ENCODE data around the gene CYP2D6. TPM values are rescaled to one million over a fixed set of nuclear protein-coding genes. Genes with fewer than 3 reads are reported as not detected.
A peak's percentile ranks its signal among the peaks of the same experiment; 100 is the strongest.
"Not testable (repeated sequence)": the region's sequence is repeated elsewhere in the genome, so short reads cannot be mapped to it uniquely, and the experiment has no call there.

CYP2D6 gene
- 0.53 and 0.64 TPM in 2 replicates for total RNA-seq

- not testable (repeated sequence) for H3K4me3 ChIP-seq (ENCODE audit: low read depth, low read length); H3K36me3 ChIP-seq (ENCODE audit: control insufficient read depth, insufficient read depth, low read length); H3K27me3 ChIP-seq (ENCODE audit: control insufficient read depth, insufficient read depth, low read length); DNase-seq (ENCODE audit: low read depth)
- FAIRE-seq, result peak; percentile 100
Observed at GRCh38 chr22:42130639-42131431, at the start of gene CYP2D6. Gene CYP2D6 (minus strand): TSS chr22:42130810. CDS start chr22:42130791, 19 bp downstream.

GRCh38 chr22:42179616-42180015 is 49.0 kb upstream of the CYP2D6 start:
- Histone ChIP-seq H3K27me3 (ENCODE audit: control insufficient read depth, insufficient read depth, low read length) (no peaks in the 10 kb centered on the region), H3K4me3 (ENCODE audit: low read depth, low read length) (no peak overlapping the region), H3K36me3 (ENCODE audit: control insufficient read depth, insufficient read depth, low read length) (peaks cover 6% of the 10 kb centered on the region)
- no peak for TF ChIP-seq CTCF (IDR thresholded peaks at IDR 0.05; ENCODE audit: insufficient read depth, low read length, severe bottlenecking)
- FAIRE-seq (no peak), DNase-seq (ENCODE audit: low read depth) (no peak)

GRCh38 chr22:42178910-42179519 is 48.4 kb upstream of the CYP2D6 start:
- Histone ChIP-seq H3K36me3 (ENCODE audit: control insufficient read depth, insufficient read depth, low read length) (peaks cover 6% of the 10 kb centered on the region), H3K4me3 (ENCODE audit: low read depth, low read length) (no peak overlapping the region), H3K27me3 (ENCODE audit: control insufficient read depth, insufficient read depth, low read length) (no peaks in the 10 kb centered on the region)
- DNase-seq (ENCODE audit: low read depth) (no peak), FAIRE-seq (no peak)
- no peak for TF ChIP-seq CTCF (IDR thresholded peaks at IDR 0.05; ENCODE audit: insufficient read depth, low read length, severe bottlenecking)

GRCh38 chr22:42177891-42178336 is 47.3 kb upstream of the CYP2D6 start:
- DNase-seq (ENCODE audit: low read depth) (no peak), FAIRE-seq (no peak)
- H3K36me3 ChIP-seq (ENCODE audit: control insufficient read depth, insufficient read depth, low read length), result peaks cover 4% of the 10 kb centered on the region
- no peak overlapping the region for H3K4me3 ChIP-seq (ENCODE audit: low read depth, low read length)
- H3K27me3 ChIP-seq (ENCODE audit: control insufficient read depth, insufficient read depth, low read length), result no peaks in the 10 kb centered on the region
- no peak for TF ChIP-seq CTCF (IDR thresholded peaks at IDR 0.05; ENCODE audit: insufficient read depth, low read length, severe bottlenecking)

GRCh38 chr22:42176255-42176915 is 45.8 kb upstream of the CYP2D6 start:
- no peak for FAIRE-seq
- H3K27me3 ChIP-seq (ENCODE audit: control insufficient read depth, insufficient read depth, low read length), result no peaks in the 10 kb centered on the region
- no peak overlapping the region for H3K4me3 ChIP-seq (ENCODE audit: low read depth, low read length)
- no peak for DNase-seq (ENCODE audit: low read depth)
- peaks cover 4% of the 10 kb centered on the region for H3K36me3 ChIP-seq (ENCODE audit: control insufficient read depth, insufficient read depth, low read length)
- no peak for TF ChIP-seq CTCF (IDR thresholded peaks at IDR 0.05; ENCODE audit: insufficient read depth, low read length, severe bottlenecking)

GRCh38 chr22:42174062-42174461 is 43.5 kb upstream of the CYP2D6 start:
- DNase-seq (ENCODE audit: low read depth), result no peak
- Histone ChIP-seq H3K27me3 (ENCODE audit: control insufficient read depth, insufficient read depth, low read length) (no peaks in the 10 kb centered on the region), H3K36me3 (ENCODE audit: control insufficient read depth, insufficient read depth, low read length) (peaks cover 2% of the 10 kb centered on the region), H3K4me3 (ENCODE audit: low read depth, low read length) (no peak overlapping the region)
- TF ChIP-seq CTCF (IDR thresholded peaks at IDR 0.05; ENCODE audit: insufficient read depth, low read length, severe bottlenecking), result no peak
- FAIRE-seq, result no peak

Data from bronchial epithelial cell (primary cell).